Liver (tissue), 3 donors: ENCODE measurements around the gene PCF11.

Source experiments
- CTCF ChIP-seq: fragments of 150-350 bp; IDR thresholded peaks from 2 replicates; pipeline ENCODE4 v1.5.1; 2017; ENCODE audit warnings: improper control_type of control experiment, low read depth, low read length; ENCODE audit not compliant: missing input control
- EGR1 ChIP-seq, 2 donors: IDR thresholded peaks; 2 replicates each; pipeline ENCODE4 v1.6.1; 2016 to 2018; ENCODE audit warnings: antibody characterized with exemption in 2 of 2, low read depth in 2 of 2
- FOXA1 ChIP-seq: IDR thresholded peaks from 2 replicates; pipeline ENCODE4 v1.6.1; 2016; ENCODE audit warnings: antibody characterized with exemption
- MAX ChIP-seq: IDR thresholded peaks from 2 replicates; pipeline ENCODE4 v1.6.1; 2016; ENCODE audit warnings: antibody characterized with exemption
- REST ChIP-seq: IDR thresholded peaks from 2 replicates; pipeline ENCODE4 v1.6.1; 2016; ENCODE audit warnings: antibody characterized with exemption, mild to moderate bottlenecking
- SP1 ChIP-seq: IDR thresholded peaks from 2 replicates; pipeline ENCODE4 v1.6.1; 2018; ENCODE audit warnings: antibody characterized with exemption, mild to moderate bottlenecking
- TAF1 ChIP-seq: conservative IDR thresholded peaks from 2 replicates; pipeline ENCODE4 v1.6.1; 2016; ENCODE audit warnings: antibody characterized with exemption, mild to moderate bottlenecking
- YY1 ChIP-seq: IDR thresholded peaks from 2 replicates; pipeline ENCODE4 v1.6.1; 2016; ENCODE audit warnings: antibody characterized with exemption, mild to moderate bottlenecking
- donor health status: healthy.
- donor health status: healthy.

GRCh38 chr11:83200035-83200434 lies 43.1 kb downstream of the PCF11 start:
- TF ChIP-seq YY1 = no peak
- TF ChIP-seq MAX = no peak
- no peak for TF ChIP-seq CTCF
- TF ChIP-seq SP1 = no peak
- TF ChIP-seq EGR1 (IDR thresholded peaks at IDR 0.05; ENCODE audit: low read depth in 2 of 2) = no peak
- no peak for TF ChIP-seq REST
- no peak for TF ChIP-seq TAF1
- no peak for TF ChIP-seq FOXA1
